Peyer's patch (tissue), 4 donors: Measurements from ENCODE around the gene AK1. TPM values are rescaled to one million over a fixed set of nuclear protein-coding genes. Genes with fewer than 3 reads are reported as not detected.
A peak's percentile ranks its signal among the peaks of the same experiment; 100 is the strongest.

Experiments used
- DNase-seq, 3 donors: peaks; one replicate each; pipeline ENCODE4 v3.0.0-alpha.2; 2017 to 2019
- H3K27ac ChIP-seq, 4 donors: fragments of 200-600 bp; sonication (generic); one replicate each; pipeline ENCODE4 v1.5.1; 2016 to 2019
- H3K27me3 ChIP-seq, 2 donors: fragments of 200-600 bp; sonication (generic); one replicate each; pipeline ENCODE4 v1.5.1; 2019
- H3K36me3 ChIP-seq, 3 donors: fragments of 200-600 bp; sonication (generic); one replicate each; pipeline ENCODE4 v1.5.1; 2016 to 2019
- H3K4me1 ChIP-seq, 4 donors: fragments of 200-600 bp; sonication (generic); one replicate each; pipeline ENCODE4 v1.5.1; 2016 to 2019
- H3K4me3 ChIP-seq, 4 donors: fragments of 200-600 bp; sonication (generic); 1 replicate in 3 of 4; 2 replicates in 1 of 4; pipeline ENCODE4 v1.5.1; 2016 to 2019; ENCODE audit warnings: mild to moderate bottlenecking in 1 of 4
- H3K9me3 ChIP-seq, 4 donors: fragments of 200-600 bp; sonication (generic); one replicate each; pipeline ENCODE4 v1.5.1; 2016 to 2019; ENCODE audit warnings: mild to moderate bottlenecking in 1 of 4
- POLR2A ChIP-seq, 2 donors: fragments of 450-650 bp; IDR thresholded peaks; one replicate each; pipeline ENCODE4 v1.5.1; 2017; ENCODE audit warnings: antibody characterized with exemption in 2 of 2, mild to moderate bottlenecking in 2 of 2, moderate library complexity in 2 of 2
- total RNA-seq, 4 donors: library from RNA; depleted of rRNA; stranded (reverse); fragments of >200 nt; gene quantifications; one replicate each; pipeline ENCODE4 v1.1.0, GENCODE V29; 2016
- TF ChIP-seq, protein P1 (sequence below), 6 experiments: fragments of 450-650 bp in 4 of 6; fragments of 200-600 bp in 2 of 6; sonication (generic) in 1 of 6; IDR thresholded peaks; one replicate each; pipeline ENCODE4 v1.5.1; 2017 to 2019; ENCODE audit warnings: antibody characterized with exemption in 6 of 6, mild to moderate bottlenecking in 3 of 6, moderate library complexity in 1 of 6

AK1 gene
- total RNA-seq, 4 donors from 2014 or later: 2.5 to 22.3 (median 18.4) TPM

- H3K36me3 ChIP-seq: no peaks in the 10 kb centered on the region
- peak overlapping the region in 1 of 4 donors; percentile 21 for H3K27ac ChIP-seq
- H3K4me1 ChIP-seq: peaks cover 0 to 38% (median 16%) of the 10 kb centered on the region in 4 donors
- no peak overlapping the region for H3K4me3 ChIP-seq
- no peaks in the 10 kb centered on the region for H3K9me3 ChIP-seq
- no peak for TF ChIP-seq POLR2A (IDR thresholded peaks at IDR 0.05)
- TF ChIP-seq, protein P1, sequence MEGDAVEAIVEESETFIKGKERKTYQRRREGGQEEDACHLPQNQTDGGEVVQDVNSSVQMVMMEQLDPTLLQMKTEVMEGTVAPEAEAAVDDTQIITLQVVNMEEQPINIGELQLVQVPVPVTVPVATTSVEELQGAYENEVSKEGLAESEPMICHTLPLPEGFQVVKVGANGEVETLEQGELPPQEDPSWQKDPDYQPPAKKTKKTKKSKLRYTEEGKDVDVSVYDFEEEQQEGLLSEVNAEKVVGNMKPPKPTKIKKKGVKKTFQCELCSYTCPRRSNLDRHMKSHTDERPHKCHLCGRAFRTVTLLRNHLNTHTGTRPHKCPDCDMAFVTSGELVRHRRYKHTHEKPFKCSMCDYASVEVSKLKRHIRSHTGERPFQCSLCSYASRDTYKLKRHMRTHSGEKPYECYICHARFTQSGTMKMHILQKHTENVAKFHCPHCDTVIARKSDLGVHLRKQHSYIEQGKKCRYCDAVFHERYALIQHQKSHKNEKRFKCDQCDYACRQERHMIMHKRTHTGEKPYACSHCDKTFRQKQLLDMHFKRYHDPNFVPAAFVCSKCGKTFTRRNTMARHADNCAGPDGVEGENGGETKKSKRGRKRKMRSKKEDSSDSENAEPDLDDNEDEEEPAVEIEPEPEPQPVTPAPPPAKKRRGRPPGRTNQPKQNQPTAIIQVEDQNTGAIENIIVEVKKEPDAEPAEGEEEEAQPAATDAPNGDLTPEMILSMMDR (IDR thresholded peaks at IDR 0.05): no peak
- H3K27me3 ChIP-seq: no peaks in the 10 kb centered on the region
- no peak for DNase-seq
Observed at GRCh38 chr9:127856729-127857116, 20.8 kb downstream of the AK1 start.

DNA sequence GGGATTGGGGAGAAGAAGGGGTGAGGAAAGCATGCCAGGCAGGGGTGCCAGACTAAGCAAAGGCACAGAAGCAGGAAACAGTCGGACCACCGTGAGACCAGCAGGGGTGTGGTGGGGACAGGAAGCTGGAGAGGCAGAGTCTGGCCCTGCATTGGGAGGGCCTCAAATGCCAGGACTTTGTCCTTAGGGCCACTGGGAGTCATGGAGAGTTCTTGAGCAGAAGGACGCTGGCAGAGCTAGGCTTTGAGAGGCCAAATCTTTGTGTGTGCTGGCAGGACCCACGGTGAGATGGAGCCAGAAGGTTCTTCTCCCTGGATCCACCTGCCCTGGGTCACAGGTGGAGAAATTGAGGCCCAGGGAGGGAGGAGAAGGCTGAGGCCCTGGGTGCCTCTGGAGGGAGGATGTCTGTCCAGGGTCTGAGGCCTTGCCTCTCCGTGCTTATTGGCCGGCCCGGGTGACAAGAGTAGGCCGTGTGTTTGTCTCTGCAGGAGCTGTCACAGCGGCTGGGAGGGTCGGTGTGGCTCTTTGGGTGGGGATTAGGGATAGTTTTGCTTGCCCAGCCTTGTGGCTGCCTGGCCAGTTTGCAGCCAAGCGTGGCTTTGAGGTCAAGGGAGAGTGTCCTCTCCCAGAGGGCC lies 21.3 kb downstream of the AK1 start:
- Histone ChIP-seq H3K36me3 (no peaks in the 10 kb centered on the region), H3K27ac (peak overlapping the region in 2 of 4 donors; percentile 21 to 90), H3K9me3 (no peaks in the 10 kb centered on the region), H3K4me3 (no peak overlapping the region), H3K27me3 (no peaks in the 10 kb centered on the region), H3K4me1 (peaks cover 0 to 36% (median 11%) of the 10 kb centered on the region in 4 donors)
- TF ChIP-seq, protein P1 (IDR thresholded peaks at IDR 0.05): no peak
- TF ChIP-seq POLR2A (IDR thresholded peaks at IDR 0.05): no peak
- no peak for DNase-seq

DNA sequence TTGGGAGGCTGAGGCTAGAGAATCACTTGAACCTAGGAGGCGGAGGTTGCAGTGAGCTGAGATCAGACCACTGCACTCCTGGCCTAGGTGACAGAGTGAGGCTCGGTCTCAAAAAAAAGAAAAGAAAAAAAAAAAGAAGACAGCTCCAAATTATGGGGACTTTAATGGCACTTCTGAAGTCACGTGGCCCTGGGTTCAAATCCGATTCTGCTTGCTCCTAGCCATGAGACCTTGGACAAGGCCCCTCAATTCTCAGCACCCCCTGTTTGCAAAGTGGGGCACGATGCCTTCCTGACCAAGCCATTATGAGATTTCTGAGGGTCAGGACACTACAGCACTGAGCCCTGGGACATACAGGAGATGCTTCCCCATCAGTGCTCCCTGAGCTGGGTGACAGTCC lies 22.0 kb downstream of the AK1 start:
- H3K27ac ChIP-seq: peak overlapping the region in 3 of 4 donors; percentile 21 to 90 (median 81)
- H3K9me3 ChIP-seq: no peaks in the 10 kb centered on the region
- H3K4me1 ChIP-seq: peaks cover 0 to 35% (median 6%) of the 10 kb centered on the region in 4 donors
- TF ChIP-seq, protein P1 (IDR thresholded peaks at IDR 0.05): no peak
- no peak for TF ChIP-seq POLR2A (IDR thresholded peaks at IDR 0.05)
- no peaks in the 10 kb centered on the region for H3K36me3 ChIP-seq
- no peak for DNase-seq
- no peaks in the 10 kb centered on the region for H3K27me3 ChIP-seq
- no peak overlapping the region for H3K4me3 ChIP-seq

DNA sequence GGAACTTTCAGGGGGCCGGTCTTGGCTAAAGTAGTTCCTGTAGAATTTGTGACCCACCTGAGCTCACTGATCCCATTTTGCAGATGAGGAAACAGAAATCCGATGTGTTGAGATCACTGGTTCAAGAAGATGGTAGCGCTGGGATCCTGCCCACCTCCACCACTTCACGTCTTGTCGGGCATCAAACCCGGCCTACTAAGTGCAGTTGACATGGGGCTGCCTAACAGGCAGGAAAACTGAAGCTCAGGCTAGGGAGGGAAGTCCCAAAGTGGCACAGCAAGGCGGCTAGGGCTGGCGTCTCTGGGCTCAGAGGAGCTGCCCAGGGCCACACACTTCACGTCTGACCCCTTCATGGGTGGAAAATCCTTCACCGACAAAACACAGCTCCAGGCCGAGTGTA lies 22.5 kb downstream of the AK1 start:
- TF ChIP-seq, protein P1 (IDR thresholded peaks at IDR 0.05): no peak
- TF ChIP-seq POLR2A (IDR thresholded peaks at IDR 0.05): no peak
- no peaks in the 10 kb centered on the region for H3K27me3 ChIP-seq
- no peak for DNase-seq
- peak overlapping the region; percentile 72 to 90 (median 86) for H3K27ac ChIP-seq
- peaks cover 0 to 4% (median 0%) of the 10 kb centered on the region in 3 donors for H3K36me3 ChIP-seq
- H3K4me3 ChIP-seq: peak overlapping the region in 3 of 4 donors; percentile 44 to 70 (median 58)
- H3K9me3 ChIP-seq: no peaks in the 10 kb centered on the region
- peaks cover 0 to 35% (median 6%) of the 10 kb centered on the region in 4 donors for H3K4me1 ChIP-seq

GRCh38 chr9:127854184-127854806 lies 23.2 kb downstream of the AK1 start, which contains the start of gene ENG:
Gene ENG (minus strand): TSS chr9:127854658. CDS start chr9:127854355, 303 bp downstream.
- Histone ChIP-seq H3K4me3 (peak within 1 kb of the TSS; percentile 38 to 70 (median 51)), H3K4me1 (peaks cover 0 to 35% (median 6%) of the 10 kb centered on the region in 4 donors), H3K27ac (peak within 1 kb of the TSS; percentile 72 to 90 (median 86)), H3K27me3 (no peaks in the 10 kb centered on the region), H3K9me3 (peaks cover 0 to 4% (median 2%) of the 10 kb centered on the region in 4 donors), H3K36me3 (peaks cover 0 to 4% (median 0%) of the 10 kb centered on the region in 3 donors)
- peak in 2 of 3 donors; percentile 51 to 78 for DNase-seq
- TF ChIP-seq POLR2A (IDR thresholded peaks at IDR 0.05): peak in 1 of 2 donors; percentile 26
- TF ChIP-seq, protein P1 (IDR thresholded peaks at IDR 0.05): no peak
